GM06990 (cell line): ENCODE results near the gene C1orf50.

ENCODE experiments used
- DNase-seq: peaks from one replicate; pipeline ENCODE4 v3.0.0-alpha.2; 2011; ENCODE audit not compliant: insufficient read length; ENCODE audit errors: extremely low read depth
- H3K27me3 ChIP-seq: replicated peaks from 2 replicates; pipeline ENCODE4 v1.6.0; 2011; ENCODE audit warnings: low read length; ENCODE audit not compliant: control insufficient read depth, insufficient read depth
- H3K36me3 ChIP-seq: 2 replicates; pipeline ENCODE4 v1.5.1; 2011; ENCODE audit warnings: low read length; ENCODE audit not compliant: control insufficient read depth, insufficient read depth
- H3K4me3 ChIP-seq: replicated peaks from 2 replicates; pipeline ENCODE4 v1.5.1; 2011; ENCODE audit warnings: low read depth, mild to moderate bottlenecking, control low read depth, low read length
- CTCF ChIP-seq: IDR thresholded peaks from 2 replicates; pipeline ENCODE4 v1.5.1; 2011; ENCODE audit warnings: low read length, control low read depth, mild to moderate bottlenecking, inconsistent platforms; ENCODE audit not compliant: insufficient read depth, poor library complexity, severe bottlenecking

C1orf50 gene

GRCh38 chr1:42737257-42737656, 29.8 kb upstream of the C1orf50 start:
- Histone ChIP-seq H3K27me3 (no peaks in the 10 kb centered on the region), H3K36me3 (no peaks in the 10 kb centered on the region), H3K4me3 (no peak overlapping the region)
- peak; percentile 29 for DNase-seq
- TF ChIP-seq CTCF = peak; percentile 36

DNA sequence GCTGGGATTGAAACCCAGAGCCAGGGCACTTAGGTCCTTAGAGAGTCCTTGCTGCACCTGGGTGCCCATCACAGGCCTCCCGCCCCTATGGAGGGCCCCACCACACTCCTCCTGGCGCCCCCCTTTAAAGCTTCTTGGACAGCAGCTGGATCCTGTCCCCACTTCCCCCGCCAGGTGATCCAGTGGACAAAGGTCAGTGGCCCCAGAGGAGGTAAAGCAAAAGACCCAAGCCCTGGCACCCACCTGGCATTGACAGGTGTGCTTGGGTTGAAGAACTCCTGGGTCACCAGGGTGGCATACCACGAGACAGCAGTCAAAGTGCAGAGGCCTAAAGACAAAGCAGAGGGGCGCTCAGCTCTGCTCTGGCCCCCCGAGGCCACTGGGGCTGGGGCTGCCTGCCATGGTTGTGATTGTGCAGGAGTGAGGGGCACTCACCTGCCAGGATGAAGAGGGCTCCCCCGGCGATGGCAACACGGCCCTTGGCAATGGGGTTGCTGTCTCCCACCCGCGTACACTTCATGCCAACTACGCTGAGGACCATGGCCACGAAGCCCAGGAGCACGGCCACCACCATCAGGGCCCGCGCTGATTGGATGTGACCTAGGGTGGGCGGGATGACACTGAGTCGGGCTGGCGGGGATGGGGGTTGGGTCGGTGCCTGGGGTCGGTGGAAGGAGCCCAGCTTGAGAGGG, 28.9 kb upstream of the C1orf50 start:
- no peak for DNase-seq
- TF ChIP-seq CTCF = no peak
- no peaks in the 10 kb centered on the region for H3K27me3 ChIP-seq
- no peak overlapping the region for H3K4me3 ChIP-seq
- no peaks in the 10 kb centered on the region for H3K36me3 ChIP-seq

DNA sequence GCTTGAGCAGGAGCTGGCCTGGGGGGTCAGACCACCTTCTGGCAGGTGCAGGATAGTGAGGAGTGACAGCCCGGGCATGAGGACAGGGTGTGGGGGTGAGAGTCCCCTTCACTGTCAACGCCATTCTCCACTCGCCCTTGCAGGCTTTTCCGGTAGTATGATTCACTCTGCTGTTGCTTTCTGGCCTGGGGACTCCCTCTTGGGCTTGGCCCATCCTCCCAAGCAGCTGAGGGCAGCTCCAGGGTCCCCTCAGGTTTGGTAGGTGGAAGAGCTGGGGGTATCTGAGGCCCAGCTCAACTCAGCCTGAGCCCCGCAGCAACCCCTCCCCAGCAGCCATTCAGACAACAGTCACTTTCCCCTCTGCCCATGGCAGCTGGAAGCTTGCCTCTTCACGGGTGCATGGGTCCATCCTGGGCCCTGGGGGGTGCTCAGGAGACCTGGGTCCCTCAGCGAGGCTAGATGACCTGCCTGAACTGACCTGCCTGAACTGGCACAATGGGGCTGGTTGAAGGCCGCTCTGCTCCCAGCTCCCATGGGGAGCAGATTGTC, 28.3 kb upstream of the C1orf50 start:
- Histone ChIP-seq H3K4me3 (no peak overlapping the region), H3K36me3 (no peaks in the 10 kb centered on the region), H3K27me3 (no peaks in the 10 kb centered on the region)
- DNase-seq = no peak
- TF ChIP-seq CTCF = no peak

DNA sequence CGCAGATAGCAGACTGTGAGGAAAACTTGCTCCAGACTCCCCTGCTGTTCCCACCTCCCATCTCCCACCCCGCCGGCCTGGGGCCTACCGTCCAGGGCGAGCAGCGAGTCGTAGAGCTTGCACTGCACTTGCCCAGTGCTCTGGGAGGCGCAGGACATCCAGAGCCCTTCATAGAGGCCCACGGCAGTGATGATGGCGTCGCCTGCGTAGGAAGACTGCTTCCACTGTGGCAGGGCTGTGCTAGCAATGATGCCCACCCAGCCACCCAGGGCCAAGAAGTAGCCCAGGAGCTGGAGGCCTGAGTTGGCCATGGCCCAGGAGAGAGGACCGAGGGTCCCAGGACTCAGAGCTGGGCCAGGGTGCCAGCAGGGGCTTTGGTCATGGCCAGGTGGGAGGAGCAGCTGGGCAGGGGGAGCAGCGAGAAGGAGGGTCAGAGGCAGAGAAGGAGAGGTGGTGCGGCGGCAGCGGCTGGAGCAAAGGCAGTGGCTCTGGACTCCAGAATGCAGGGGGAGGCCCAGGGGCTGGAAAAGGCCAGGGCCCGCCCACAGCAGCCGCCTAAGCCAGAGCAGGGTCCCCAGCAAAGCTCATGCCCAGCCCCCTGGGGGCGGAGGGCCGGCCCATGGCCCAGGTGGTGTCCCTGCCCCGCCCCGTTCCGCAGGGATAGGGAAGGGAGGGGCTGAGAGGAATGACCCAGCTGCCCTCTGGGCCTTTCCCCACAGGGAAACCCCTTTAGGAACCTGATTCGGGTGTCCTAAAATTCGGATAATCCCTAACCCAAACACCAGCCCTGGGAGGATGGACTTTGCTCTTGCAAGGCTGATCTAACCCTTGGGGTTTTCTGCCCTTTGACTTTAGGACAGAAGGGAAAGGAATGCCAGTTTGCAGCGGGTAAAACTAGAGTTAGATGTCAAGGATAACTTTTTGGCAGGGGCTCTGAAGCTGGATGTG, 27.0 kb upstream of the C1orf50 start, which contains the start of gene CLDN19:
Gene CLDN19, minus strand, starts transcription at position 484 of the 948 bp plus-strand sequence. Its CDS starts 173 bp downstream, at position 311.
- Histone ChIP-seq H3K36me3 (no peaks in the 10 kb centered on the region), H3K4me3 (no peak within 1 kb of the TSS), H3K27me3 (no peaks in the 10 kb centered on the region)
- no peak for TF ChIP-seq CTCF
- DNase-seq = no peak

DNA sequence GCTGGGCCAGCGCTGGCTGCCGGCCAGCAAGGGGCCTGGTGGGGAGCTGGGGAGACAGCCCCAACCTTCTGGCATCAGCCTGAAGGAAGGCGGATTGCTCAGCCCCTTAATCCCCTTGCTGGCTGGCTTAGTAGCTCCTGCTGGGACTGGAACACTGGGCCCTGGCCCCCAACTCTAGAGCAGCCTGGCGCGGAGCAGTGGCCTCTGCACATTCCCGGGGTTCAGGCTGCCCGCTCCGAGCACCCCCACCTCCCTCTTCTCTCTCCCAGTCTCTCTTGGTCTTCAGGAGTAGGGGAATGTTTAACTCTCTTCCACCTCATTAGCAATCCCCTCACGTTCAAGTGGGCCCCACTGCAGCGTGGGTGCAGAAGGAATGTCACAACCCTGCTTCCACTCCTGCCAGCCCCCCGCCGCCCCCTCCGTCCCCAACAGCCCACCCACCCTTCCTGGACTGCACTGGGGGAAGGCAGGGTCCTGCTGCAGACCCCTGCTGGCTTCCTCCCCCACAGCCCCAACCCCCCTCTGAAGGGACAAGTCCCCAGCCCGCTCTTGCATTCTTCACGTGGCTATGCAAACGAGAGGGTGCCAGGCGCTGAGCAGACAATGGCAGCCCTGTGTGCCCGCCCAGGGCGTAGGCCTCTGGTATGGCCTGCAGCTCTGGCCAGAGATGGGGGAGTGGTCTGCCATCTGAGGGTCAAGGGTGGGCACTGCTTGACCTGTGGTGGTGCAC, 26.0 kb upstream of the C1orf50 start:
- Histone ChIP-seq H3K36me3 (peaks cover 3% of the 10 kb centered on the region), H3K27me3 (no peaks in the 10 kb centered on the region), H3K4me3 (no peak overlapping the region)
- no peak for DNase-seq
- no peak for TF ChIP-seq CTCF
